Sigmoid colon (tissue), 4 donors: ENCODE data around the gene CCNY.
"Not testable (repeated sequence)": the region's sequence is repeated elsewhere in the genome, so short reads cannot be mapped to it uniquely, and the experiment has no call there.

Source experiments
- EP300 ChIP-seq, 4 donors: sonication (generic); formaldehyde crosslinking; IDR thresholded peaks; one replicate each; pipeline ENCODE4 v1.6.1; 2017; ENCODE audit warnings: antibody characterized with exemption in 4 of 4
- POLR2A ChIP-seq, 2 donors: fragments of 450-650 bp; IDR thresholded peaks; one replicate each; pipeline ENCODE4 v1.6.1; 2016; ENCODE audit warnings: antibody characterized with exemption in 2 of 2, mild to moderate bottlenecking in 2 of 2, moderate library complexity in 2 of 2
- TF ChIP-seq, protein P1 (sequence below), 4 experiments: fragments of 450-650 bp in 3 of 4; fragments of 200-600 bp in 1 of 4; IDR thresholded peaks; one replicate each; pipeline ENCODE4 v1.5.1; 2016 to 2019; ENCODE audit warnings: antibody characterized with exemption in 4 of 4, mild to moderate bottlenecking in 3 of 4, moderate library complexity in 2 of 4

- TF ChIP-seq, protein P1, sequence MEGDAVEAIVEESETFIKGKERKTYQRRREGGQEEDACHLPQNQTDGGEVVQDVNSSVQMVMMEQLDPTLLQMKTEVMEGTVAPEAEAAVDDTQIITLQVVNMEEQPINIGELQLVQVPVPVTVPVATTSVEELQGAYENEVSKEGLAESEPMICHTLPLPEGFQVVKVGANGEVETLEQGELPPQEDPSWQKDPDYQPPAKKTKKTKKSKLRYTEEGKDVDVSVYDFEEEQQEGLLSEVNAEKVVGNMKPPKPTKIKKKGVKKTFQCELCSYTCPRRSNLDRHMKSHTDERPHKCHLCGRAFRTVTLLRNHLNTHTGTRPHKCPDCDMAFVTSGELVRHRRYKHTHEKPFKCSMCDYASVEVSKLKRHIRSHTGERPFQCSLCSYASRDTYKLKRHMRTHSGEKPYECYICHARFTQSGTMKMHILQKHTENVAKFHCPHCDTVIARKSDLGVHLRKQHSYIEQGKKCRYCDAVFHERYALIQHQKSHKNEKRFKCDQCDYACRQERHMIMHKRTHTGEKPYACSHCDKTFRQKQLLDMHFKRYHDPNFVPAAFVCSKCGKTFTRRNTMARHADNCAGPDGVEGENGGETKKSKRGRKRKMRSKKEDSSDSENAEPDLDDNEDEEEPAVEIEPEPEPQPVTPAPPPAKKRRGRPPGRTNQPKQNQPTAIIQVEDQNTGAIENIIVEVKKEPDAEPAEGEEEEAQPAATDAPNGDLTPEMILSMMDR (IDR thresholded peaks at IDR 0.05), result not testable (repeated sequence)
- not testable (repeated sequence) for TF ChIP-seq EP300, POLR2A (IDR thresholded peaks at IDR 0.05)
Measured at GRCh38 chr10:35354257-35354656, 17.9 kb downstream of the CCNY start.
